PC-9 (cell line): ENCODE results near the gene PGF. TPM values are rescaled to one million over a fixed set of nuclear protein-coding genes. Genes with fewer than 3 reads are reported as not detected.
A peak's percentile ranks its signal among the peaks of the same experiment; 100 is the strongest.

Source experiments
- BruUV-seq: library from RNA; stranded (reverse); fragments of 400-500 nt; replicated peaks from 2 replicates; lab custom pipeline; 2021; lab: Mats Ljungman, UMichigan
- CTCF ChIA-PET: fragments of 300-600 bp; sonication (Branson Sonifier 250); formaldehyde crosslinking; loops from one replicate; lab custom pipeline; 2022; ENCODE audit warnings: antibody characterized with exemption; lab: Charles Lee
- POLR2A ChIA-PET: fragments of 300-600 bp; sonication (Branson Sonifier 250); formaldehyde crosslinking; loops from one replicate; lab custom pipeline; 2022; ENCODE audit warnings: antibody characterized with exemption; ENCODE audit not compliant: unreplicated experiment; lab: Charles Lee
- DNase-seq, 2 experiments: peaks; one replicate each; pipeline versions ENCODE4 v3.0.0 to v3.0.0-alpha.2; 2015 to 2022; ENCODE audit warnings: mixed read lengths in 1 of 2
- H2AFZ ChIP-seq: fragments of 200-600 bp; sonication (generic); 2 replicates; pipeline ENCODE4 v1.8.1; 2017; ENCODE audit warnings: antibody characterized with exemption
- H3F3A ChIP-seq: fragments of 200-600 bp; sonication (generic); 2 replicates; pipeline ENCODE4 v1.8.1; 2017; ENCODE audit warnings: antibody characterized with exemption, mild to moderate bottlenecking, low read depth; ENCODE audit not compliant: insufficient read depth
- H3K27ac ChIP-seq: fragments of 200-600 bp; sonication (generic); 2 replicates; pipeline ENCODE4 v1.6.1; 2016; ENCODE audit warnings: mixed run types
- H3K27me3 ChIP-seq: fragments of 200-600 bp; sonication (generic); 2 replicates; pipeline ENCODE4 v1.6.1; 2016; ENCODE audit warnings: low read depth, mixed run types; ENCODE audit not compliant: insufficient read depth
- H3K36me3 ChIP-seq: fragments of 200-600 bp; sonication (generic); 2 replicates; pipeline ENCODE4 v1.6.1; 2016; ENCODE audit warnings: low read depth, mixed run types
- H3K4me1 ChIP-seq: fragments of 200-600 bp; sonication (generic); replicated peaks from 2 replicates; pipeline ENCODE4 v1.6.1; 2016; ENCODE audit warnings: mixed run types; ENCODE audit not compliant: insufficient read depth
- H3K4me2 ChIP-seq: fragments of 200-600 bp; sonication (generic); 2 replicates; pipeline ENCODE4 v1.6.1; 2017; ENCODE audit warnings: mixed run types
- H3K4me3 ChIP-seq: fragments of 200-600 bp; sonication (generic); 2 replicates; pipeline ENCODE4 v1.6.1; 2016; ENCODE audit warnings: mixed run types
- H3K79me2 ChIP-seq: fragments of 200-600 bp; sonication (generic); 2 replicates; pipeline ENCODE4 v1.6.1; 2017; ENCODE audit warnings: low read depth, mixed run types
- H3K9me2 ChIP-seq: fragments of 200-600 bp; sonication (generic); 2 replicates; pipeline ENCODE4 v1.8.1; 2017; ENCODE audit warnings: mild to moderate bottlenecking; ENCODE audit not compliant: insufficient read depth
- H3K9me3 ChIP-seq: fragments of 200-600 bp; sonication (generic); 2 replicates; pipeline ENCODE4 v1.8.1; 2016; ENCODE audit warnings: low read depth; ENCODE audit not compliant: insufficient read depth
- H4K20me1 ChIP-seq: fragments of 200-600 bp; sonication (generic); 2 replicates; pipeline ENCODE4 v1.8.1; 2017; ENCODE audit not compliant: insufficient read depth
- EZH2 ChIP-seq: fragments of 200-600 bp; sonication (generic); IDR thresholded peaks from 2 replicates; pipeline ENCODE4 v1.8.0; 2017; ENCODE audit warnings: antibody characterized with exemption, low read depth
- intact Hi-C: fragments of 100-400 bp; cut with micrococcal nuclease; formaldehyde crosslinking; loops from one replicate; pipeline ENCODE4 v1.10.0; 2022; ENCODE audit not compliant: unreplicated experiment
- total RNA-seq: library from RNA; stranded (reverse); gene quantifications from 2 replicates; pipeline ENCODE4 v1.2.3, GENCODE V29; 2021
- TF ChIP-seq, protein P1 (sequence below): fragments of 200-600 bp; sonication (generic); conservative IDR thresholded peaks from 2 replicates; pipeline ENCODE4 v1.6.1; 2017; ENCODE audit warnings: mixed run types, antibody characterized with exemption, mild to moderate bottlenecking, moderate library complexity

The PGF gene
- total RNA-seq, 1 experiment from 2014 or later, result 11.7 TPM

- BruUV-seq, result no TSS peak
- no peaks in the 10 kb centered on the region for H4K20me1 ChIP-seq
- no peaks in the 10 kb centered on the region for H3K79me2 ChIP-seq
- peak overlapping the region; percentile 50 for H3K27ac ChIP-seq
- no peak overlapping the region for H2AFZ ChIP-seq
- no peaks in the 10 kb centered on the region for H3K27me3 ChIP-seq
- H3K4me2 ChIP-seq, result peak overlapping the region; percentile 15
- peaks cover 32% of the 10 kb centered on the region for H3K4me1 ChIP-seq
- H3K9me2 ChIP-seq, result no peaks in the 10 kb centered on the region
- no peaks in the 10 kb centered on the region for H3K36me3 ChIP-seq
- POLR2A ChIA-PET, result no interaction called here
- CTCF ChIA-PET, result interaction anchor here (1.2 to 1.7 kb wide), 4 partner anchors 10 to 23 kb away, joined by 3 to 4 read pairs (median 4); no protein-coding TSS in a partner anchor
- TF ChIP-seq, protein P1, sequence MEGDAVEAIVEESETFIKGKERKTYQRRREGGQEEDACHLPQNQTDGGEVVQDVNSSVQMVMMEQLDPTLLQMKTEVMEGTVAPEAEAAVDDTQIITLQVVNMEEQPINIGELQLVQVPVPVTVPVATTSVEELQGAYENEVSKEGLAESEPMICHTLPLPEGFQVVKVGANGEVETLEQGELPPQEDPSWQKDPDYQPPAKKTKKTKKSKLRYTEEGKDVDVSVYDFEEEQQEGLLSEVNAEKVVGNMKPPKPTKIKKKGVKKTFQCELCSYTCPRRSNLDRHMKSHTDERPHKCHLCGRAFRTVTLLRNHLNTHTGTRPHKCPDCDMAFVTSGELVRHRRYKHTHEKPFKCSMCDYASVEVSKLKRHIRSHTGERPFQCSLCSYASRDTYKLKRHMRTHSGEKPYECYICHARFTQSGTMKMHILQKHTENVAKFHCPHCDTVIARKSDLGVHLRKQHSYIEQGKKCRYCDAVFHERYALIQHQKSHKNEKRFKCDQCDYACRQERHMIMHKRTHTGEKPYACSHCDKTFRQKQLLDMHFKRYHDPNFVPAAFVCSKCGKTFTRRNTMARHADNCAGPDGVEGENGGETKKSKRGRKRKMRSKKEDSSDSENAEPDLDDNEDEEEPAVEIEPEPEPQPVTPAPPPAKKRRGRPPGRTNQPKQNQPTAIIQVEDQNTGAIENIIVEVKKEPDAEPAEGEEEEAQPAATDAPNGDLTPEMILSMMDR, result no peak
- no peak for TF ChIP-seq EZH2
- H3K9me3 ChIP-seq, result no peaks in the 10 kb centered on the region
- H3F3A ChIP-seq, result no peaks in the 10 kb centered on the region; the same call in 1 of the 2 replicates
- DNase-seq, result no peak
- H3K4me3 ChIP-seq, result no peak overlapping the region
- intact Hi-C loops, result no loop called here
Measured at GRCh38 chr14:74964787-74965485, 9.5 kb upstream of the PGF start.

DNA sequence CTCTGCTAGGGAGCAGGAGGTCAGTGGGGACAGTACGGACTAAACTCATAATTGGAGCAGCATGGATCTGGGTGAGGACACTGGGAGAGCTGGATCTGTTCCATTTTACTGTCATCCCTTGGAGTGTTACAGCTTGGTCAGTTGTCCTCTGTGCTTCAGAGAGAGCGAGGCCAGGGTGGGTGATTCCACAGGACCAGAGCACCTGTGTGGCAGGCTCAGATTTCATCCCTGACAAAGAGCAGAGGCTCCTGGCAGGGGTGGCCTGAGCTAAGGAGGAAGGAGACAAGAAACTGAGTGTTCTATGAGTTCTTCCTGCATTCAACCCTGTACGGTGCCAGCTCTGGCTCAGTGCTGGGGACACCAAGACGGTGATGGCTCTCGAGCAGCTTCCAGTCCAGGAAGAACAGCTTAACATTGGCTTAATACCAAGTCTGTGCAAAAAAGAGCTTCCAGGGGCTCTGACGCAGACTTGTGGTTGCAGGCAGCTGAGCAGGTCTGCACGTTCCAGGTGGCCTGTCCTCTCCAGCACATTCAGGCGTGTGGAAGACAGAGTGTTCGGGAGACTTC is 8.4 kb upstream of the PGF start:
- H3K36me3 ChIP-seq, result no peaks in the 10 kb centered on the region
- no peaks in the 10 kb centered on the region for H3K9me2 ChIP-seq
- no peak for TF ChIP-seq EZH2
- TF ChIP-seq, protein P1, result no peak
- H3K9me3 ChIP-seq, result no peaks in the 10 kb centered on the region
- ChIA-PET CTCF (interaction anchor here (0.6 to 1.7 kb wide), 7 partner anchors 11 to 158 kb away, joined by 3 to 5 read pairs (median 4); no protein-coding TSS in a partner anchor), POLR2A (interaction anchor here (0.5 to 1.1 kb wide), 5 partner anchors 8 to 696 kb away, joined by 3 to 5 read pairs (median 4); partner anchors contain the start of gene PGF)
- H2AFZ ChIP-seq, result 0 out of 2 replicates have a peak overlapping the region, but pooled peaks have one; percentile 0
- H3K27ac ChIP-seq, result no peak overlapping the region
- peaks cover 6% of the 10 kb centered on the region; the same call in 1 of the 2 replicates for H3F3A ChIP-seq
- BruUV-seq, result no TSS peak
- peak overlapping the region; percentile 4; the same call in 1 of the 2 replicates for H3K4me2 ChIP-seq
- no peaks in the 10 kb centered on the region for H3K79me2 ChIP-seq
- peaks cover 40% of the 10 kb centered on the region for H3K4me1 ChIP-seq
- peak; percentile 73 to 76 for DNase-seq
- H3K27me3 ChIP-seq, result no peaks in the 10 kb centered on the region
- intact Hi-C loops, result no loop called here
- H4K20me1 ChIP-seq, result no peaks in the 10 kb centered on the region
- no peak overlapping the region for H3K4me3 ChIP-seq

- DNase-seq, result no peak
- Histone ChIP-seq H3K4me1 (peaks cover 40% of the 10 kb centered on the region), H3K36me3 (no peaks in the 10 kb centered on the region), H4K20me1 (no peaks in the 10 kb centered on the region), H3K79me2 (no peaks in the 10 kb centered on the region), H3F3A (peaks cover 9% of the 10 kb centered on the region; the same call in 1 of the 2 replicates), H2AFZ (no peak overlapping the region), H3K9me2 (no peaks in the 10 kb centered on the region), H3K4me3 (no peak overlapping the region), H3K4me2 (no peak overlapping the region), H3K27ac (no peak overlapping the region), H3K9me3 (no peaks in the 10 kb centered on the region), H3K27me3 (no peaks in the 10 kb centered on the region)
- intact Hi-C loops, result no loop called here
- ChIA-PET CTCF (interaction anchor here (0.6 to 1.7 kb wide), 5 partner anchors 18 to 159 kb away, joined by 4 to 5 read pairs (median 4); no protein-coding TSS in a partner anchor), POLR2A (interaction anchor here (0.7 to 1.1 kb wide), 3 partner anchors 8 to 697 kb away, joined by 3 to 5 read pairs (median 4); partner anchors contain the start of gene PGF)
- no TSS peak for BruUV-seq
- TF ChIP-seq EZH2, result no peak
- TF ChIP-seq, protein P1, result no peak
Measured at GRCh38 chr14:74963178-74963704, 7.8 kb upstream of the PGF start.
